IMR-90 (cell line): ENCODE results near the gene UBL3. TPM values are rescaled to one million over a fixed set of nuclear protein-coding genes. Genes with fewer than 3 reads are reported as not detected.

Experiments used
- ATAC-seq: fragments of 200-7000 bp; cut with Tn5 transposase; 2 replicates; pipeline ENCODE4 v1.9.1; 2020; ENCODE audit warnings: low read depth, mild to moderate bottlenecking, moderate library complexity
- BruUV-seq: library from RNA; stranded (reverse); fragments of 400-500 nt; replicated peaks from 2 replicates; lab custom pipeline; 2021; lab: Mats Ljungman, UMichigan
- CTCF ChIA-PET: fragments of 300-600 bp; formaldehyde crosslinking; extraction: SDS; loops from one replicate; lab custom pipeline; 2021; ENCODE audit warnings: antibody characterized with exemption; lab: Yijun Ruan, JAX
- POLR2A ChIA-PET: fragments of 300-600 bp; sonication (Branson Sonifier 250); formaldehyde crosslinking; loops from one replicate; lab custom pipeline; 2022; ENCODE audit warnings: antibody characterized with exemption; ENCODE audit not compliant: unreplicated experiment; lab: Charles Lee
- DNase-seq: peaks from one replicate; pipeline ENCODE4 v3.0.0; 2013
- H2AFZ ChIP-seq: replicated peaks from 2 replicates; pipeline ENCODE3; 2013; ENCODE audit warnings: low read length, mild to moderate bottlenecking; ENCODE audit not compliant: poor library complexity
- H2AK5ac ChIP-seq: 2 replicates; pipeline ENCODE4 v1.6.1; 2013; ENCODE audit warnings: low read depth, low read length, inconsistent platforms
- H2AK9ac ChIP-seq: replicated peaks from 2 replicates; pipeline ENCODE3; 2013; ENCODE audit warnings: mild to moderate bottlenecking, low read depth, low read length, moderate library complexity; ENCODE audit not compliant: poor library complexity
- H2BK120ac ChIP-seq: 2 replicates; pipeline ENCODE4 v1.6.1; 2013; ENCODE audit warnings: low read depth, low read length, inconsistent platforms
- H2BK15ac ChIP-seq: 3 replicates; pipeline ENCODE4 v1.6.1; 2013; ENCODE audit warnings: low read depth, low read length, inconsistent platforms
- H2BK20ac ChIP-seq: 2 replicates; pipeline ENCODE4 v1.6.1; 2013; ENCODE audit warnings: low read depth, mild to moderate bottlenecking, inconsistent platforms, low read length, moderate library complexity
- H2BK5ac ChIP-seq: 2 replicates; pipeline ENCODE4 v1.6.1; 2013; ENCODE audit warnings: mild to moderate bottlenecking, low read depth, low read length, inconsistent platforms; ENCODE audit not compliant: poor library complexity, severe bottlenecking
- H3K14ac ChIP-seq: replicated peaks from 2 replicates; pipeline ENCODE4 v1.6.1; 2013; ENCODE audit warnings: low read depth, low read length, inconsistent platforms
- H3K18ac ChIP-seq: 2 replicates; pipeline ENCODE4 v1.6.1; 2013; ENCODE audit warnings: low read depth, low read length, control low read depth
- H3K23ac ChIP-seq: 2 replicates; pipeline ENCODE4 v1.6.1; 2013; ENCODE audit warnings: low read depth, low read length, inconsistent platforms
- H3K27ac ChIP-seq: 2 replicates; pipeline ENCODE4 v1.5.1; 2013; ENCODE audit warnings: mild to moderate bottlenecking, control low read depth, low read length; ENCODE audit not compliant: insufficient read depth
- H3K27me3 ChIP-seq: 2 replicates; pipeline ENCODE4 v1.6.1; 2013; ENCODE audit warnings: low read length; ENCODE audit not compliant: control insufficient read depth, insufficient read depth
- H3K36me3 ChIP-seq: 2 replicates; pipeline ENCODE4 v1.6.1; 2013; ENCODE audit warnings: low read length, mixed read lengths; ENCODE audit not compliant: control insufficient read depth, insufficient read depth
- H3K4ac ChIP-seq: 2 replicates; pipeline ENCODE4 v1.6.1; 2013; ENCODE audit warnings: low read depth, low read length, inconsistent platforms
- H3K4me1 ChIP-seq: 2 replicates; pipeline ENCODE4 v1.6.1; 2013; ENCODE audit warnings: low read length, mixed read lengths; ENCODE audit not compliant: control insufficient read depth, insufficient read depth
- H3K4me2 ChIP-seq: 2 replicates; pipeline ENCODE4 v1.6.1; 2013; ENCODE audit warnings: low read depth, mild to moderate bottlenecking, control low read depth, low read length, moderate library complexity
- H3K4me3 ChIP-seq: 2 replicates; pipeline ENCODE4 v1.5.1; 2013; ENCODE audit warnings: low read depth, mild to moderate bottlenecking, control low read depth, low read length, moderate library complexity; ENCODE audit not compliant: insufficient read depth
- H3K56ac ChIP-seq: 2 replicates; pipeline ENCODE4 v1.6.1; 2013; ENCODE audit warnings: low read length, inconsistent platforms; ENCODE audit not compliant: insufficient read depth; ENCODE audit errors: extremely low read depth
- H3K79me1 ChIP-seq, 2 experiments: 2 replicates each; pipeline ENCODE4 v1.6.1; 2013; ENCODE audit warnings: low read length in 2 of 2, inconsistent platforms in 1 of 2, low read depth in 1 of 2
- H3K9ac ChIP-seq: 2 replicates; pipeline ENCODE4 v1.6.1; 2013; ENCODE audit warnings: low read depth, low read length, control low read depth
- H3K9me1 ChIP-seq: 2 replicates; pipeline ENCODE4 v1.6.1; 2013; ENCODE audit warnings: low read length, inconsistent platforms; ENCODE audit not compliant: insufficient read depth
- H3K9me3 ChIP-seq: 2 replicates; pipeline ENCODE4 v1.6.1; 2013; ENCODE audit warnings: low read length; ENCODE audit not compliant: control insufficient read depth, insufficient read depth
- H4K20me1 ChIP-seq: 2 replicates; pipeline ENCODE4 v1.6.1; 2013; ENCODE audit warnings: low read length, inconsistent platforms; ENCODE audit not compliant: insufficient read depth
- H4K5ac ChIP-seq: 2 replicates; pipeline ENCODE4 v1.6.1; 2013; ENCODE audit warnings: mild to moderate bottlenecking, low read depth, low read length, control low read depth
- H4K8ac ChIP-seq, 2 experiments: 2 replicates each; pipeline ENCODE4 v1.6.1; 2013; ENCODE audit warnings: low read depth in 2 of 2, low read length in 2 of 2, control low read depth in 1 of 2, inconsistent platforms in 1 of 2
- H4K91ac ChIP-seq: 2 replicates; pipeline ENCODE4 v1.6.1; 2013; ENCODE audit warnings: low read depth, low read length, inconsistent platforms; ENCODE audit not compliant: insufficient read depth
- CEBPB ChIP-seq: IDR thresholded peaks from 2 replicates; pipeline ENCODE4 v1.6.1; 2012; ENCODE audit warnings: low read depth, low read length, improper control_type of control experiment
- CHD1 ChIP-seq: IDR thresholded peaks from 2 replicates; pipeline ENCODE4 v1.6.1; 2012; ENCODE audit warnings: low read depth, low read length, improper control_type of control experiment
- POLR2A ChIP-seq: IDR thresholded peaks from 2 replicates; pipeline ENCODE4 v1.6.1; 2012; ENCODE audit warnings: mild to moderate bottlenecking, low read depth, low read length
- WGBS, 2 experiments: methylation state at CpG; one replicate each; pipeline versions ENCODE4 v1.1.5 to v1.1.7; 2013; ENCODE audit warnings: missing lambda C conversion rate in 2 of 2; ENCODE audit not compliant: insufficient read length in 1 of 2; ENCODE audit errors: extremely low coverage in 2 of 2; 5-methylcytosine and 5-hydroxymethylcytosine counted together
- dilution Hi-C: fragments of 300-500 bp; cut with HindIII; formaldehyde crosslinking; loops from one replicate; pipeline ENCODE4 v1.14.3; 2018; ENCODE audit warnings: low sequenced_read_pairs; ENCODE audit not compliant: unreplicated experiment
- in situ Hi-C: fragments of 300-500 bp; cut with MboI; formaldehyde crosslinking; loops from 3 replicates; pipeline ENCODE4 v1.14.3; 2019; ENCODE audit warnings: low sequenced_read_pairs, inconsistent platforms, mixed read lengths
- intact Hi-C: fragments of 100-400 bp; cut with micrococcal nuclease; formaldehyde crosslinking; loops from 2 replicates; pipeline ENCODE4 v1.10.0; 2022
- polyA plus RNA-seq, 3 experiments: library from polyadenylated mRNA; depleted of rRNA; stranded (reverse); fragments of >200 nt; gene quantifications; 2 replicates each; pipeline ENCODE4 v1.2.3, GENCODE V29; 2012; ENCODE audit warnings: low replicate concordance in 1 of 3
- total RNA-seq: library from RNA; depleted of rRNA; stranded (reverse); fragments of >200 nt; gene quantifications from 2 replicates; pipeline ENCODE4 v1.2.3, GENCODE V29; 2012

The UBL3 gene
- total and polyA plus RNA-seq, 2 of the 4 experiments (the other 2 are of a cell fraction), result 16.0 to 19.9 TPM

GRCh38 chr13:29722415-29722814 is 128.0 kb downstream of the UBL3 start:
- Histone ChIP-seq H2BK15ac (no peak overlapping the region), H3K4me3 (no peak overlapping the region), H3K4ac (no peak overlapping the region), H2BK20ac (no peak overlapping the region), H3K9me3 (no peaks in the 10 kb centered on the region; the same call in none of the 2 replicates), H4K20me1 (no peaks in the 10 kb centered on the region), H3K27me3 (peaks cover 42% of the 10 kb centered on the region), H4K91ac (no peak overlapping the region), H2BK120ac (no peak overlapping the region), H3K79me1 (no peaks in the 10 kb centered on the region), H3K9ac (no peak overlapping the region), H3K56ac (no peak overlapping the region), H3K4me1 (no peaks in the 10 kb centered on the region), H3K23ac (no peak overlapping the region), H2BK5ac (no peak overlapping the region), H2AK9ac (no peak overlapping the region), H3K9me1 (no peaks in the 10 kb centered on the region), H4K5ac (no peak overlapping the region), H3K27ac (no peak overlapping the region), H3K4me2 (no peak overlapping the region), H2AFZ (no peak overlapping the region), H2AK5ac (no peak overlapping the region), H3K14ac (no peak overlapping the region), H3K18ac (no peak overlapping the region), H4K8ac (no peak overlapping the region), H3K36me3 (no peaks in the 10 kb centered on the region)
- intact Hi-C loops, result no loop called here
- dilution Hi-C loops, result no loop called here
- CTCF ChIA-PET, result no interaction called here
- no TSS peak for BruUV-seq
- no CpG with 5 or more reads among the region's 6 CpGs for WGBS, 2 experiments
- no peak for TF ChIP-seq CEBPB
- no peak for TF ChIP-seq POLR2A
- no peak for TF ChIP-seq CHD1
- DNase-seq (no peak), ATAC-seq (no peak)
- in situ Hi-C loops, result no loop called here
- POLR2A ChIA-PET, result no interaction called here
